Measurements from ENCODE around the gene TUBB2A. TPM values are rescaled to one million over a fixed set of nuclear protein-coding genes. Genes with fewer than 3 reads are reported as not detected.

TUBB2A gene
- total and polyA plus RNA-seq, 2 of the 8 experiments (the other 6 are each of a cell fraction or from before 2014, with no cell fraction given) = 315 to 330 TPM

- ChIA-PET POLR2A (ENCODE audit: partially characterized antibody) (interaction anchor here (0.6 to 5.6 kb wide), 10 partner anchors 10 to 160 kb away, joined by 3 to 56 read pairs (median 5); partner anchors contain the start of genes BPHL and TUBB2B), CTCF (ENCODE audit: partially characterized antibody) (interaction anchor here (0.7 to 5.7 kb wide), 7 partner anchors 12 to 100 kb away, joined by 3 to 28 read pairs (median 5); no protein-coding TSS in a partner anchor)
- Histone ChIP-seq H2AFZ (ENCODE audit: low read length) (no peak overlapping the region), H3K18ac (ENCODE audit: extremely low read depth, low read length) (no peak overlapping the region), H3K56ac (replicated peaks; ENCODE audit: insufficient read length, low read depth, low read length) (no peak overlapping the region), H3K9me3 (ENCODE audit: insufficient read depth in 2 of 2, low read depth in 1 of 2, low read length in 1 of 2) (no peaks in the 10 kb centered on the region), H3K79me1 (ENCODE audit: low read depth, low read length) (no peaks in the 10 kb centered on the region), H2AK5ac (ENCODE audit: low read depth, low read length) (no peak overlapping the region), H2BK5ac (ENCODE audit: low read depth, low read length) (no peak overlapping the region), H3K27me3 (replicated peaks in 1 of 4; ENCODE audit: control insufficient read depth in 3 of 4, extremely low read depth in 1 of 4, insufficient read depth in 3 of 4, low read length in 3 of 4) (no peaks in the 10 kb centered on the region), H3K4me3 (ENCODE audit: extremely low read depth in 1 of 4, insufficient read depth in 2 of 4, low read depth in 3 of 4, low read length in 4 of 4) (no peak overlapping the region), H3K79me2 (ENCODE audit: control insufficient read depth in 1 of 2, insufficient read depth in 2 of 2, low read length in 2 of 2) (peaks cover 0 to 4% of the 10 kb centered on the region in 2 experiments; a peak in 2 of 4 replicates), H3K4me1 (replicated peaks in 1 of 4; ENCODE audit: control insufficient read depth in 3 of 4, insufficient read depth in 4 of 4, low read length in 3 of 4) (no peaks in the 10 kb centered on the region; a peak in 1 of 7 replicates), H3K4ac (replicated peaks; ENCODE audit: insufficient read length, low read depth, low read length) (no peak overlapping the region), H2BK120ac (replicated peaks; ENCODE audit: low read depth, low read length) (no peak overlapping the region), H2BK20ac (ENCODE audit: low read length) (no peak overlapping the region), H3K27ac (ENCODE audit: low read depth, low read length) (no peak overlapping the region), H4K91ac (replicated peaks; ENCODE audit: insufficient read length, low read length) (no peak overlapping the region), H3K36me3 (ENCODE audit: control insufficient read depth in 2 of 4, insufficient read depth in 4 of 4, low read length in 3 of 4) (peaks cover 6 to 56% (median 25%) of the 10 kb centered on the region in 4 experiments; a peak in 6 of 8 replicates), H4K5ac (ENCODE audit: insufficient read length, low read depth, low read length) (no peak overlapping the region), H3K23ac (ENCODE audit: insufficient read length) (no peak overlapping the region), H2BK12ac (ENCODE audit: low read depth, low read length) (no peak overlapping the region), H3K23me2 (ENCODE audit: low read depth, low read length) (peaks cover 2% of the 10 kb centered on the region), H3K9ac (replicated peaks in 1 of 4; ENCODE audit: extremely low read depth in 1 of 4, low read depth in 3 of 4, low read length in 3 of 4) (no peak overlapping the region), H4K8ac (ENCODE audit: extremely low read depth, insufficient read depth, low read length) (no peak overlapping the region), H3K4me2 (ENCODE audit: insufficient read depth in 1 of 2, low read depth in 2 of 2, low read length in 2 of 2) (no peak overlapping the region), H2BK15ac (ENCODE audit: low read length) (no peak overlapping the region), H3K14ac (ENCODE audit: insufficient read length) (no peak overlapping the region), H4K20me1 (replicated peaks in 1 of 2; ENCODE audit: control insufficient read depth in 1 of 2, insufficient read depth in 2 of 2, low read length in 2 of 2) (peaks cover under 1 to 3% of the 10 kb centered on the region in 2 experiments)
- TF ChIP-seq PHF8 (conservative IDR thresholded peaks at IDR 0.05; ENCODE audit: low read depth, low read length) (no peak), FOSL1 (IDR thresholded peaks at IDR 0.05; ENCODE audit: insufficient read depth, low read depth, low read length) (no peak), POLR2A (IDR thresholded peaks at IDR 0.05; ENCODE audit: control extremely low read depth in 1 of 2, low read depth in 2 of 2, low read length in 2 of 2) (peak in 1 of 2 experiments; percentile 7; a peak in 1 of 3 replicates), CREB1 (IDR thresholded peaks at IDR 0.05) (no peak), EP300 (IDR thresholded peaks at IDR 0.05; ENCODE audit: borderline replicate concordance in 1 of 2, low read depth in 2 of 2, low read length in 2 of 2) (no peak)
- DNase-seq (ENCODE audit: low read depth in 1 of 2, low spot score in 2 of 2) (no peak), FAIRE-seq (no peak)
- 93% methylated on average over 5 of the region's 5 CpGs; no CpG with 5 or more reads in 1 of the 2 experiments for WGBS, 2 experiments (ENCODE audit: extremely low coverage in 1 of 2, insufficient coverage in 1 of 2, insufficient read length in 1 of 2, insufficient replicate concordance in 2 of 2, low coverage in 1 of 2, low lambda C conversion rate in 2 of 2, missing lambda C conversion rate in 1 of 2)
Observed at GRCh38 chr6:3151691-3152090, 5.7 kb downstream of the TUBB2A start.
